Psoas muscle (tissue), 8 donors: ENCODE results near the gene LSM11. TPM values are rescaled to one million over a fixed set of nuclear protein-coding genes. Genes with fewer than 3 reads are reported as not detected.

Experiments used
- ATAC-seq, 4 donors: fragments of 200-7000 bp; cut with Tn5 transposase; one replicate each; pipeline ENCODE4 v1.9.1; 2020; ENCODE audit warnings: moderate library complexity in 3 of 4, mild to moderate bottlenecking in 2 of 4
- DNase-seq, 2 donors: peaks; one replicate each; pipeline ENCODE4 v3.0.0-alpha.2; 2020
- H3K27ac ChIP-seq: fragments of 200-600 bp; one replicate; pipeline ENCODE4 v1.8.0; 2022
- H3K27me3 ChIP-seq, 3 donors: fragments of 200-600 bp in 1 of 3; one replicate each; pipeline versions ENCODE4 v1.6.1 to v1.8.0; 2013 to 2022; ENCODE audit warnings: low read length in 2 of 3, mild to moderate bottlenecking in 2 of 3, moderate library complexity in 1 of 3; ENCODE audit not compliant: insufficient read depth in 3 of 3
- H3K36me3 ChIP-seq, 2 donors: fragments of 200-600 bp in 1 of 2; one replicate each; pipeline versions ENCODE4 v1.6.1 to v1.8.0; 2013 to 2022; ENCODE audit warnings: low read depth in 1 of 2, mild to moderate bottlenecking in 1 of 2, moderate library complexity in 1 of 2; ENCODE audit not compliant: insufficient read depth in 1 of 2
- H3K4me1 ChIP-seq: fragments of 200-600 bp; one replicate; pipeline ENCODE4 v1.8.0; 2022
- H3K4me3 ChIP-seq: fragments of 200-600 bp; one replicate; pipeline ENCODE4 v1.8.0; 2022; ENCODE audit warnings: mild to moderate bottlenecking
- H3K9me3 ChIP-seq: fragments of 200-600 bp; one replicate; pipeline ENCODE4 v1.8.0; 2022
- whole genome bisulfite sequencing, 3 donors: extraction: QIAGEN DNeasy Blood & Tissue Kit; methylation state at CpG; one replicate each; pipeline versions ENCODE4 v1.1.6 to v1.1.7; 2013; 5-methylcytosine and 5-hydroxymethylcytosine counted together
- intact Hi-C, 2 donors: fragments of 100-400 bp; cut with DNase I; formaldehyde crosslinking; loops; one replicate each; pipeline versions ENCODE4 v1.11.0 to v1.14.2; 2022
- polyA plus RNA-seq, 3 donors: library from polyadenylated mRNA; stranded (reverse); fragments of 200-250 nt; gene quantifications; one replicate each; pipeline ENCODE4 v1.2.3, GENCODE V29; 2013
- total RNA-seq, 4 donors: library from RNA; stranded (reverse); fragmentation: NEBNext Ultra II Directional in 2 of 4; extraction: Animal tissue kit (Norgen Biotek cat#: 25700) in 2 of 4; gene quantifications; one replicate each; pipeline versions ENCODE4 v1.2.1 to v1.2.4, GENCODE V29; 2021 to 2023
- TF ChIP-seq, protein P1 (sequence below): fragments of 200-600 bp; IDR thresholded peaks from one replicate; pipeline ENCODE4 v1.8.0; 2022; ENCODE audit warnings: antibody characterized with exemption
- donor health status: healthy with polysubstance abuse.
- donor health status: DM: no; HTN: no; CAD: no; lungs with moderate emphysema.
- donor health status: Bipolar disorder and iron deficiency.
- donor health status: healthy.
- donor health status: DM: yes; HTN: yes; CAD: no.
- donor health status: DM: no; HTN: no; CAD: no.
- donor health status: DM: no; HTN: no; CAD: no.
- donor health status: DM: yes; HTN: yes; CAD: no.

Gene LSM11
- total and polyA plus RNA-seq, 7 donors, result 1.0 to 2.2 (median 1.8) TPM

DNA sequence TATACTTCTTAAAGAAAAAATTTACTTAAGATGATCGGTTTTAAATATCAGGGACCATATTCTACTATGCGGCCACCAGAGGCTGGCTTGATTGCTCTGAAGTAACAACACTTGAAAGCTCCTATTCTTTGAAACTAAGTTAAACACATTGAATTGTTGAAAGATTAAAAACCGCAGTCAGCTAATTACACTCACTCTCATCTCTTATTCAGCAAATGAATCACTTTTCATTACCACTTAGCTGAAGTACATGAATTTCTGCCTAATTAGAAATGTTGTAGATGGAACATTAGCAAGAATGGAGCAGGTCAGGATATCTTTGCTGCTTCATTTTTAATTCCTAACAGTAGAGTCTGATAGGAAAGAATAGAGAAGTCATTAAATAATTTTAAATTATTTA, 42.3 kb downstream of the LSM11 start:
- H3K36me3 ChIP-seq, result peaks cover 2 to 68% of the 10 kb centered on the region in 2 donors
- intact Hi-C loops, result no loop called here
- no peak for ATAC-seq

DNA sequence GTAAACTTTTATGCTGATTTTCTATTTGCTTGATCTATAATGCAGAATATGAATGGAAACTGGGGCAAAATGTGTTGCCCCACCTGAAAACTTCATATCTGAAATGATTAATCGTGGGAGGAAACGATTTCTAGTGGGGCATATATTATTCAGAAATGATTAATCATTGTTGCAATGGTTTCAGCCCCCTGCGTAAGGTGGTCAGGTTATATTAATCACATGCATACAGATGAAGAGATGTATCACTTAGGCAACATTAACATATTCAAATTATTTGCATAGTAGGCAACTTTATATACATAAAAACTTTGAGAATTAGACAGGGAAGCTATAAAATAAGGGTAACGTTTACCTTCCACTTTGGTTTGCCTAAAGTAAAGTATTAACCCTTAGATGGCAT, 49.8 kb downstream of the LSM11 start:
- ATAC-seq (no peak), DNase-seq (no peak)
- Histone ChIP-seq H3K36me3 (peaks cover 5 to 78% of the 10 kb centered on the region in 2 donors), H3K27ac (no peak overlapping the region), H3K4me3 (no peak overlapping the region), H3K27me3 (no peaks in the 10 kb centered on the region), H3K4me1 (no peaks in the 10 kb centered on the region), H3K9me3 (no peaks in the 10 kb centered on the region)
- 76 to 80% (median 76%) methylated on average over 4 of the region's 4 CpGs for WGBS, 3 donors
- TF ChIP-seq, protein P1, sequence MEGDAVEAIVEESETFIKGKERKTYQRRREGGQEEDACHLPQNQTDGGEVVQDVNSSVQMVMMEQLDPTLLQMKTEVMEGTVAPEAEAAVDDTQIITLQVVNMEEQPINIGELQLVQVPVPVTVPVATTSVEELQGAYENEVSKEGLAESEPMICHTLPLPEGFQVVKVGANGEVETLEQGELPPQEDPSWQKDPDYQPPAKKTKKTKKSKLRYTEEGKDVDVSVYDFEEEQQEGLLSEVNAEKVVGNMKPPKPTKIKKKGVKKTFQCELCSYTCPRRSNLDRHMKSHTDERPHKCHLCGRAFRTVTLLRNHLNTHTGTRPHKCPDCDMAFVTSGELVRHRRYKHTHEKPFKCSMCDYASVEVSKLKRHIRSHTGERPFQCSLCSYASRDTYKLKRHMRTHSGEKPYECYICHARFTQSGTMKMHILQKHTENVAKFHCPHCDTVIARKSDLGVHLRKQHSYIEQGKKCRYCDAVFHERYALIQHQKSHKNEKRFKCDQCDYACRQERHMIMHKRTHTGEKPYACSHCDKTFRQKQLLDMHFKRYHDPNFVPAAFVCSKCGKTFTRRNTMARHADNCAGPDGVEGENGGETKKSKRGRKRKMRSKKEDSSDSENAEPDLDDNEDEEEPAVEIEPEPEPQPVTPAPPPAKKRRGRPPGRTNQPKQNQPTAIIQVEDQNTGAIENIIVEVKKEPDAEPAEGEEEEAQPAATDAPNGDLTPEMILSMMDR, result no peak
- intact Hi-C loops, result no loop called here

More for the DNA sequence above, 42.3 kb downstream of the LSM11 start:
- TF ChIP-seq, protein P1, result no peak
- Histone ChIP-seq H3K9me3 (no peaks in the 10 kb centered on the region), H3K27ac (no peak overlapping the region), H3K4me1 (no peaks in the 10 kb centered on the region), H3K27me3 (no peaks in the 10 kb centered on the region), H3K4me3 (no peak overlapping the region)
- no peak for DNase-seq
- 92 to 97% (median 95%) methylated on average over 3 of the region's 3 CpGs for WGBS, 3 donors

DNA sequence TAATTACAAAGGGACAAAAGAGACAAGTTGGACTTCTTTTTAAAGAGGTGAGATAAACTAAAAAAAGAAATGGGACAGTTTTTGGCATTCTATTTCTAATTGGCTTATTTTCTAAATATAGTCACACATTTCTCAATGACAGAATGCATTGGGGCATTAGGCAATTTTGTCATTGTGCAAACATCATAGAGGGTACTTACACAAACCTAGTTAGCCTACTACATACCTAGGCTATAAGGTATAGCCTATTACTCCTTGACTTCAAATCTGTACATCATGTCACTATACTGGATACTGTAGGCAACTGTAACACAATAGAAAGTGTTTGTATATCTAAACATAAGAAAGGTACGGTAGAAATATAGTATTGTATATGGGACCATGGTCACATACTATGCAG, 56.1 kb downstream of the LSM11 start:
- TF ChIP-seq, protein P1, result no peak
- 87 to 97% (median 95%) methylated on average over 1 of the region's 1 CpG for WGBS, 3 donors
- DNase-seq (no peak), ATAC-seq (peak in 2 of 4 donors; percentile 60 to 72)
- Histone ChIP-seq H3K4me1 (peaks cover 7% of the 10 kb centered on the region), H3K27me3 (no peaks in the 10 kb centered on the region), H3K9me3 (no peaks in the 10 kb centered on the region), H3K27ac (no peak overlapping the region), H3K4me3 (no peak overlapping the region), H3K36me3 (peaks cover 0 to 56% of the 10 kb centered on the region in 2 donors)
- intact Hi-C loops, result no loop called here

DNA sequence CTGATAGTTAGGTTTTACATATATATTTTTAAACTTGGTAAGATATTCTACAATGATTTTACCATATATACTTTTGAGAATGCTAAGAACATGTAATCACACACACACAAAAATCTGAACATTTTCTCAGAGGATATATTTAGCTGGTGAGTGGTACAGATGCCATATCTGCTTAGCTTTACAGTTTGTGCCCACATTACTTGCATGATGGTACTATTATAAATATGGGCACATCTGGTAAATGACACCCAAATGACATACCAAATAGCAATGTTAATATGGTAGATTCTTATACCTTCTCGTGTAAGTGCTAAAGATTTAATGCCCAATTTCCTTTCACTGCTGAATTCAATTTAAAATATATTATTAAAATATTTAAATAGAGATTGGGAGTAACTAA, 56.6 kb downstream of the LSM11 start:
- H3K4me3 ChIP-seq, result no peak overlapping the region
- TF ChIP-seq, protein P1, result no peak
- H3K36me3 ChIP-seq, result peaks cover 1 to 59% of the 10 kb centered on the region in 2 donors
- 43 to 64% (median 59%) methylated on average over 1 of the region's 1 CpG for WGBS, 3 donors
- DNase-seq, result no peak
- peaks cover 7% of the 10 kb centered on the region for H3K4me1 ChIP-seq
- no peak overlapping the region for H3K27ac ChIP-seq
- no peaks in the 10 kb centered on the region for H3K9me3 ChIP-seq
- no peaks in the 10 kb centered on the region for H3K27me3 ChIP-seq
- intact Hi-C loops, result no loop called here
- ATAC-seq, result peak; percentile 51 to 88 (median 78)

DNA sequence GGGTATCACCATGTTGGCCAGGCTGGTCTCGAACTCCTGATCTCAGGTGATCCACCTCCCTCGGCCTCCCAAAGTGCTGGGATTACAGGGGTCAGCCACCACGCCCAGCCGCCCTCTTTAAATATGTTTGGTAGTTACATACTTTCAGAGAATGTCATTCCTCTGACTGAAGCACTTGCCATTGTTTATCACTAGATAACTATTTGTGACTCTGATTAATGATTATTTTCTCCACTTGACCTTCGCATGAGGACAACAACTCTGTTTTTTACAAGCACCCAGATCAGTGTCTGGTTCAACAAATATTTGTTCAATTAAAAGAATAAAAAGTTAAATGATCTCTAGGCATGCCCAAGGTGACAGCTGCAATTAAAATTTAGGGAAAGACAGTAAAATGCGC, 59.2 kb downstream of the LSM11 start:
- no peak overlapping the region for H3K27ac ChIP-seq
- H3K9me3 ChIP-seq, result no peaks in the 10 kb centered on the region
- H3K27me3 ChIP-seq, result no peaks in the 10 kb centered on the region
- peaks cover 4 to 53% of the 10 kb centered on the region in 2 donors for H3K36me3 ChIP-seq
- intact Hi-C loops, result no loop called here
- WGBS, 3 donors, result 97 to 99% (median 98%) methylated on average over 6 of the region's 6 CpGs
- ATAC-seq (no peak), DNase-seq (no peak)
- H3K4me1 ChIP-seq, result peaks cover 7% of the 10 kb centered on the region
- TF ChIP-seq, protein P1, result no peak
- no peak overlapping the region for H3K4me3 ChIP-seq
